Activated CD8-positive, alpha-beta memory T cell treated with anti-CD3 and anti-CD28 coated beads, Interleukin-2, amount 50 U/mL, for 4 hours (primary cell): ENCODE measurements around the gene NFASC.

Source experiments
- DNase-seq: peaks from one replicate; pipeline ENCODE4 v3.0.0-alpha.2; 2020

The NFASC gene

DNA sequence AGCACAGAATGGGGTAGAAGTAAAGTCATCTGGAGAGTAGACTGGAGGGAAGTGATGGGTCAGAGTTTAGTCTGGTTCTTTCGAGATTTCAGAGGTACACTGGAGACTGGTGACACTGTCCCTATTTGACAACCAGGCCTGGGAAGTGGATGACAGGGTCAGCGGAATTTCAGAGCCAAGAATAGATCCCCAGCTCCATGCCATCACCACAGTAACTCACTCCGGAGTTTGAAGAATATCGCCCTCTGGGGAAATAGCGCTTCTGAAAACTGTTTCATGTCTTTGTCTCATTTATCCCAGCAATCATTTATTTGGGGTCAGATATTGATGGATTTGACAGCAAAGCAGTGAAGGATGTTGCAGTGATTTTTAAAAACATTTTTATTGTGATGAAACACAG, 7.6 kb upstream of the NFASC start:
- DNase-seq: no peak

DNA sequence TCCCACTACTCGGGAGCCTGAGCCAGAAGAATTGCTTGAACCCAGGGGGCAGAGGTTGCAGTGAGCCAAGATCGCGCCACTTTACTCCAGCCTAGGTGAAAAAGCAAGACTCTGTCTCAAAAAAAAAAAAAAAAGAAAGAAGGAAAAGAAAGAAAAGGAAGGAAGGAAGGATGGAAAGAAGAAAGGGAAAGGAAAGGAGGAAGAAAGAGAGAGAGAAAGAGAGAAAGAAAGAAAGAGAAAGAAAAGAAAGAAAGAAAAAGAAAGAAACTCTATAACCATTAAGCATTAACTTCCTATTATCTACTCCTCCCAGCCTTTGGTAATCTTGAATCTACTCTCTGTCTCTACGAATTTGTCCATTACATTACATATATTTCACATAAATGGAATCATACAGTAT, 6.9 kb upstream of the NFASC start:
- DNase-seq: no peak

DNA sequence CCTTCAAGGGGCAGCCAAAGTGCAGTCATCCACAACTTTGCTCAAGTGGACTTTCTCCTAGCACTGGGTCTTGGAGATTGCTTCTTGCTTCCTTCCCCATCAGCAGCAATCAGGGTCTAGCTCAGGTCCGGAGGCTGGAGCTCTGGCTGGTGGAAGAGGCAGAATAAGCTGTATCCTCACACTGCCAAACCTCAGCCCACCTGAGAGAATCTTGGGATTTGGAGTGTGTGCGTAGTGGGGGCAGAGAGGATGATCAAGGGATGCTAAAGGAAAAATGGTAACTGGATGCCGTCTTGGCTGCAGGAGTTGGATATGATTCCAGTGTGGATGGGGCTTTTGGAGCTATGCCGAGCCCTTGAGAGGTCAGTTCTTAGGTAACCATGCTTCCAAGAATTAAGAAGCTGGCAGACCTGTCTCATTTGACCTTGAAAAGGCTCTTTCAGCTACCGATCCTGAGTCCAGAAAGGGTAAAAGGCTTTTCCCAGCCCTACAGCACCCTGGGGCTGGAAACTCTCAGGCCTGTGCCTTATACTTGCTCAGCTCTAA, 4.5 kb upstream of the NFASC start:
- no peak for DNase-seq

DNA sequence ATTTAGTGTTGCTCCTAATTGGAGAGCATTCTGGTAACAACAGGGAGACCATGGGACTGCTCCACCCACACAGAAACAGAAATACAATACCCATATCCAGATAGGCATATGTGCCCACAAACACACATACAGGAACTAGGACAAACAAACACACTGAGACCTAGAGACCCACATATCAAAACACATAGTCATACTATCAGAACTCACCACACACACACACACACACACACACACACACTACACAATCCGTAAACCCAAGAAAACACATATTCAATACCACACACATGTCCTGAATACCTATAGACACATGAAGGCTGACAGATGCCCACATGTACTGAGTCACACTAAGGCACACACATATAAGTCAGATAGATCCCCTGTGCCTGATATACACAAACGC, 3.5 kb upstream of the NFASC start:
- no peak for DNase-seq

DNA sequence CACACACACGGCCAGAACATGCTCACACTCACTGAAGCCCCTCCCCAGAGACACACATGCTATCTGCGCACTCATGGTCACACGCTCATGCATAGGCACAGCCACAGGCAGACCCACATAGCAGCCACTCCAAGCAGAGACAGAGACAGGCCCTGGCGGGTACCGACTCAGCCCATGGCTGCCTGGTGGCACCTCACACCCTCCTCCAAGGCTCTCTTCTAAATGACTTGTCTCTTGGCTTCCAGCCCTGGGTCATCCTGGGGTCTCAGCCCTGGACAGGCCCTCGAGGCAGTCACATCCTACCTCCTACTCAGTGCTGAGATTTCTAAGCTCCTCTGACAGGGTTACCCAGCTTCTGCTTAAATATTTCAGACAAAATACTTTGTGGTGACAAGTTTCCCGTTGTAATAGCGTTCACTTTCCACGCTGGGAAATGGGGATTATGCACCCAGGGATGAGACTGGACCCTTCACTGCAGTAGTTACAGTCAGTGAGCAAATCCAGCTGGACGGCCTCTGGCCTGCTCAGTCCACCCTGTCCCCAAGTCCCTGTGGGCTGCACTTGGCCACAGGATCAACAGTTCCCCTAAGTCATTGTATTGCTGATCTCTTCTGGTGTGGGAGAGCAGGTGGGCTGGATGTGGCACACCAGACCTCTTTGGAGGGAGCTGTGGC, 2.9 kb upstream of the NFASC start:
- DNase-seq: no peak

DNA sequence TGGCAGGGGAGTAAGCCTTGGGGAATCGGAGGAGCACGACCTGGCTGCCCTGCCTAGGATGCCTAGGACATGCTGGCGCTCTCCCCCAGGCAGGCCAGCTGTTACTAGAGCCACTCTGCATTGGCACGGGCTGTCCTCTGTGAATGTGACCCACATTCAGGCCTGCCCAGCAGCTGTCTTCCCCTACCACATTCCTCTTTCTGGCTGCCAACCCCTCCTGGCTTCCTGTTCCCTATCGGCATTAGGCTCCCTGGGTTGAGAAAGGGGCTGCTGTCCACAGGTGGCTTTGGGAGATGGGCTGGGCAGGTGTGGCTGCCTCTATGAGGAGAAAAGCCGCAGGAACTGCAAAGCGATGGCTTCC, 2.3 kb upstream of the NFASC start:
- DNase-seq: no peak

DNA sequence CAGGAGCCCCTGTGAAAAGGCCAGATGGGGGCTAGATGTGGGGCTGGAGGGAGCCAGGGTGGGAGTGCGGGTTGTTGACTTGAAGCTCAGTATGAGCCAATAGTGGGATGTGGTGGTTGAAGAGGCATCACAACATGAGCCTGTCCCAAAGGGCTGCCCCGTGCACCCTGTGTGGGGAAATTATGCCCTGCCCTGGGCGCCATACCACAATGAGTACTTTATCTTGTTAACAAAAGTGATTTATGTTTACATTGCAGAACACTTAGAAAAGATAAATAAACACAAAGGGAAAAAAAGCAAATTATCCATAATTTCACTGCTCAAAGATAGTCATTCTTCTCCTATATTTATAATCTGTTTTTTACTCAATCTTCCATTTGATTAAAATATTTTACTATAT, 1.6 kb upstream of the NFASC start:
- no peak for DNase-seq

DNA sequence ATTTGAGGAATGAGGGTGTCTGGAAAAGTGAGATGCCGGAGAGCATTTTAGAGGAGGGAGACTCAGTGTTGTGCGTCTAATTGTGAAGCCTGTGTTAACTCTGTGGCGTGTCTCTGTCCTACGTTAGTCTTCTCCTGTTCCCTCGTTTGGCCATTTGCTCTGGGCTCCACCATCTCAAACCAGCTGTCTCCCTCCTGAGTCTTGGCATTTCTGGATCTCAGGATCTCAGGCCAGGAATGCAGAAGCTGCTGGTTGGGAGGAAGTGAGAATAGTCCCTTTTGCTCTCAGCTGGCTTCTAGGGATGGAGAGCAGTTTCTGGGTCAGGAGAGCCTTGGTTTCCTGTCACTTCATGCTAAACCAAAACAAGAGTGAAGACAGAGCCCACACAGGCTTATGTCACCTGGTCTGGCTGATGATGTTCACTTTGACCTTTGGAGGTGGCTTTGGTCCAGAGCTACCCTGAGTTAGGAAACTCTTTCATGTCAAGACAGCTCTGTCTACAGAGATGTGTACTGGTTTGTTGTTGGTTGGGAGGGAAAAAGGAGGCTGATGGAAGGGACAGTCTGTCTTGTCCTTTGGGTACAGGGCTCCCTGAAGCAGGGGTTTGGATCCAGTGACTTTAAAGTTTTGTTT, 859 bp downstream of the NFASC start:
- no peak for DNase-seq

DNA sequence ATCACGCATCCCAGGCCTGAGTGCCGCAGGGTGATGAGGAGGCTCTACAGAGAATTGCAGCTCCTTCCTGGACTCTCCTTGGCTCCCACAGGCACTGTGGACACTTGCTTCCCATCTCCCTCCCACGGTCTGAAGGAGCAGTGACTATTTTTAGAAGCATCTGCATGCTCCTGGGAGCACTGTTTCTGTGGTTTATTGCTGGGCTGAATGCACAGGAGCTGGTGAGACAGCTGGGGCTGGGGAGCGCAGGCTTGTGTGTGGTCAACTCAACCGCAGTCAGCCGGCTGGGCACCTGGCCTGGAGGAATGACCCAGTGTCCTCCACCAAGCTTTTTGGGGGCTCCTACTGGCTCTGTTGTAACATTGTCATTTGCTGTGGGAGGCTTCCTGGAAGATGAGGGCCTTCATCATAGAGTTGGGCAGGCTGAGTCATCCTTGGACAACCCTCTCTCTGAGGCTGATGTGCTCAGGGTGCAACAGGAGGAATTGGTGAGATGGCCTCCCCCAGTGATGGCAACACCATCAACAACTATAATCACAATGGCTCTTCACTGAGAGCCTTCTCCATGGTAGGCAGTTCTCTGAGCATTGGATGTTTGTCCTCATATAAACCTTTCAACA, 1.7 kb downstream of the NFASC start:
- no peak for DNase-seq

DNA sequence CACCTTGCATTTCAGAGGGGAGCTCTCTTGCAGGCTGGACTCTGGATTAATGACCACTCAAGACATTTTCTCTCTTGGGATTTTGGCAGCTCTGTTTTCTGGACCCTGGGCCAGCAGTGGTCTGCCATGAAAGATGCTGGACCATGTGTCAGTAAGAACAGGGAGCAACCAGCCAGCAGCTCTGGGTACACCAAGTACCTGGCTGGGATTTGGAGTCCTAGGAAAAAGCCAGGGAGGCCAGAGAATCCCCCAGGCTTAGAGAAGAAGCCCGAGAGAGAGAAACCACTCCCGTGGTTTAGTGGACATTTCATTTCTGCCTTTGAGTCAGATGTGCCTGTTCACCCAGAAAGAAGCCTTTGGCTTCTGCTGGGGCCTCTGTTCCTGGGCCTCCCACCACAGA, 2.5 kb downstream of the NFASC start:
- DNase-seq: no peak

DNA sequence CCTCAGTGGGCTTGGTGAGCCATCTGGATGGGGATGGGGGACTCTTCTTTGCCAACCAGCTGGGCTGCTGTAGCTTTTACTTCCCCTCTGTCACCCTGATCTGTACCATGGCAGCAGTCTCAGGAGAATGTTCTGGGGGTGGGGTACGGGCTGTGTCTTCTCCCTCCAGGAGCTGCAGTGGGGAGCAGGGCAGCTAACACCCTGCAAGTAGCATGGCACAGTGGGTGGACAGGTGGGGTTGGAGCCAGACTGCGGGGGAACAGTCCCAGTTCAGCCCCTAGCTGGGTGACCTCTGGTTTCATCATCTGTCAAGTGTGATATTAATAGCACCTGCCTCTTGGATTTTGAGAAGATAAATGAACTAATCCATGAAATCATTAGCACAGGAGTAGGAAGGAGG, 3.1 kb downstream of the NFASC start:
- DNase-seq: no peak

DNA sequence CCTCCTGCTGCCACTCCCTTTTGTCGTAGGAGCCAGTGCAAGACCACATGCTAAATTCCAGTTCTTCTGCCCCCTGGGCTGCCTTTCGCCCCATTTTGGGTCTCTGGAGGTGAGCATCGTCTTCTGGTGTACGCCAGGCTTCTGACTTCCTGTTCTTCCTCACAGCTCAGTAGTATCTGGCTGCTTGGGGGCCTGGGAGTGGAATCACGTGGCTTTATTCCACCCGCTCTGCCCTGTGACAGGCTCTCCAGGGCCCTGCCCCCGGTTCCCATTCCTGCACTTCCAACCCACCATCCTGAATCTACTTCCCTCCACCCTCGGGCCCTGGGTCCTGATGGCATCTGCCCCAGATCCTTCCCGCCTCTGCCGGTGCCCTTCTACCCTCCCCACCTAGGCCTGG, 3.6 kb downstream of the NFASC start:
- no peak for DNase-seq

DNA sequence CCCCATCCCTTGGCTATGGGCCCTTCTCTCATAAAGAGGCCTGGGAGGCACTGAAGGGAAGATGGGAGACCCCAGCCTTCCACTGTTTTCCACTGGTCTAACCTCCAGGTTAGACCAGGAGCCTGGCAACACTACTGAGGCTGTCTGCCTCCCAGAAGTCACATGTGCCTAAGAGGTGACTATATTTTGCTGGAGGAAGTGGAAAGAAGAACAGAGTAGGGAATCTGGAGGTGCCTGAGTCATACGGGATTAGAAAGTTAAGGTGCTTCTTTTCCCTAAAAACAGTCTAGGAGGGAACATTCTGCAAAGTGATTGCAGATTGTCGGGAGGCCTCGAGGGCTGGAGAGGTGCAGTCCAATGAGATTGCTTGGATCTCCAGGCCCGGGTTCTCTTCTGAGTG, 4.6 kb downstream of the NFASC start:
- no peak for DNase-seq

DNA sequence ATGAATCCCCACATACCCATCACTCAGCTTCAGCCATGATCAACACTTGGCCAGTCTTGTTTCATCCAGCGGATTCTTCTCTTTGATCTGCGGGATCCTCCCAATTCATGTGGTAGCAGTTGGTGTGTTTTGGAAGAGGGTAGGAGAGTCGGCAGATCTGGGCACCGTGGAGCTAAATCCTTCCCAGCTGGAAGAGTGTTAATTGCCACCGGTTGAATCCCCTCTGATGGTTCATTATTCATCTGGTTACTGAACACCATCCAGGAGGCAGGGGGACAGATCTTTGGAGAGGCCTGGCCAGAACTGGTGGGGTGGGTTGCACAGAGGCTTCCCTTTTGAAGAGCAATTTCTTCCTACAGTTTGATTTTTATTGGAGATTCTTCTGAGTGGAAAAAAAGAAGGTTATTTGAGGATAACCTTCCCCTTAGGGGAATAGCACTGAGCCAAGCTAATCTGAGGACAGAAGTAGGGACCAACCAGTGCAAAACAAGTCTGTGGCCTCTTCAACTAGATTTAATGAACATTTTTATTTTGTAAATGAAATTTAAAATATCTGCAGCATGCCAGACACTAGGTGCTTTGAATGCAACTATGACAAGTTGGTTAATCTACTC, 8.1 kb downstream of the NFASC start:
- no peak for DNase-seq

DNA sequence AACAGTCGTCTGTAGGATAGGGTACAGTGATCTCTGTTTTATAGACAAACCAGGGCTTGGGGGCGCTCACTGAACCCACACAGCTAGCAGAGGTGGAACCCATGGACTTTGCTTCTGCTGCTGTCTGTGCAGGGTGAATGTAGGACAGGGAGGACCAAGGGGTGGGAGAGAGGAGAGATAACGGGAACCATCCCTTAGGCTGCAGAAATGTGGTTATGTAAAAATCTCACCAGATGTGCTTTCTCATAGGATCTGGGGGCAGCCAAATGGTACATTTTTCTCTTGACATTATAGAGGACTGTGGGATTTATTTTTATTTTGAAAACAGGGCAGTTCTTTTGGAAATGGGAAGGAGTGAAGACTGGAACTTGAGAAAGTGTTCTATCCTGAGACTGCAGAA, 8.7 kb downstream of the NFASC start:
- DNase-seq: no peak

DNA sequence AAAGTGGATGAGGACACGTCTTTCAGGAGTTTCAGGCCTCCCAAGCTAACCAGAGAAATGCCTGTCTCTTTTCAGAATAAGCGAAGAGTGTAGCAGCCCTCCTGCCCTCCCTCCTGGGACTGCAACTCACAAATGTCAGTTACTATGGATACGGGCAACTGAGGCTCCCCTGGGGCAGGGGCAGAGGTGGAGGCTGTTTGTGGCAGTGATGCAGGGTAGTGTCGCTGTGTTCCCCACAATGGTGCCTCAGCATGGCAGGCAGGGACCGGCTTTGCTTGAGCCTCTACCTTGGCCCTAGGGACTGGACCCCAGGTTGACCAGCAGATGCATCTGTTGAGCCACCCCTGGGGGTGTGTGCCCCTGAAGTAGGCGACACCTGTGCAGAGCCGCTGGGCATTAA, 10.2 kb downstream of the NFASC start:
- DNase-seq: no peak

DNA sequence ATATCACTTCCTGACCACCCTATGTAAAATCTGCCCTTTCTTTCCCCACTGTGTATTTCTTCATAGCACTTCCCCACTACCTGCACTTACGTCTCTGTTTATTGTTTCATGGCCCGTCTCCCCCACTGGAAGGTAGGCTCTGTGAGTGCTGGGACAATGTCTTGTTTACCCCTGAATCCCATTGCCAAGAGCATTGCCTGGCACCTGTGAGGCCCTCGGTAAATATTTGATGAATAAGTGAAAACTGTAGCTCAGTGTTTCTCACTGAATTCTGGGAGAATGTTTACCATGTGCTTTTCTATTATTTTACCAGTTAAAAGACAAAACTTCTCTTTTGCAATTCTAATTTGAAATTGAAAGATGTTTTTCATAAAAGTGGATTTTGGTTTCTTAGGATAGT, 11.8 kb downstream of the NFASC start:
- DNase-seq: no peak

DNA sequence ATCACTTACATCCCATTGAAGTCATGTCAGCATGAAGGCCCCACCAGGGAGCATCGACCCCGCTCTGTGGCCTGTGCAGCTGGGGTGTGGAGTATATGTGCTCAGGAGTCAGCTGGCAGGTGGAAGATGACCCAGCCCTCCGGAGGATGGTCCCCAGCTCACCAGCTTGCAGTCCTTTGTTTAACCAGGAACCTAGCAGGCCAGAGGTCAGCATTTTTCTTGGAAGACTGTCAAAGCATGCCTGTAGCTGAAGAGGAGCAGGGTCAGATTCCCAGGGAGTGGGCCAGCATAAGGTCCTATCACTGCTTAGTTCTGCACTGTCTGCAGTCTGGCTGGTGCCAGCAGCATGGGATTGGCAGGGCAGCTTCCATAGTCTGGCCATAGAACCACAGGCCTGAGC, 12.7 kb downstream of the NFASC start:
- DNase-seq: no peak

DNA sequence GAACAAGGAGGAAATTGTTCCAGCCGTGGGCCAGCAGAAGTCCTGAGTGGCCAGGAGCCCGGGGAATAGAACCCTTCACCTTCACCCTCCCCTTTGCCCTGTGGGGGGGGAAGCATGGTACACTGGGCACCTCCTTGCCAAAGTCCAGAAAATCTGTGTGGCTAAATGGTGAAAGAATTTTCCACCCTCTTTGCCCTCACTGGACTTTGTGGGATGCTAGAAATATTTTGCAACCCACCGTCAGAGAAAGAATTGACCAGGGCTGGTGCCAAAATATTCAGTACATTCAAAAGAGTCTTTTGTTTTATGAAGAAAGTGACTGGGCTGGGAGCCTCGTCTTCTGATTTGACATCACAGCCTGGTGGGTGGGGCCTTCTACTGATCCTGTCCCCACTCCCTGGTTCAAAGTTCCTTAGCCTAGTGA, 14.6 kb downstream of the NFASC start:
- no peak for DNase-seq

DNA sequence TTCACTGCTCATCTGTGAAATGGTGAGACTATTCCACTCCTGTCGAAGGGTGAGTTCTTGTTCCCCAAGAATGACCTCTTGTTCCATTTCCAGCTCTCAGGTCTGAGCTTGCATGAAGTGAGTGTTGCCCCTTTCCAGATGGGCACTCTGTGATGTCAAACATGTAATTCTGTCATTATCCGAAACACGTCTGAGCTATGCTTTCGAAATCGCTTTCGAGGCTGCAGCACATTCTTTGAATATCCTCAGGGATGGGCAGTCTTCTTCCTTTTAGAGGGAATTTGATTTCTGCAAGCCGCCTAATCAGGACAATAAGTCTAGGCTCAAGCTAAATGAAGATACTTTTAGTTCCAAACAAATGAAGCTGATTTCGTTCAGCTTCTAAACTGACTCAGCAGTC, 15.1 kb downstream of the NFASC start:
- no peak for DNase-seq

DNA sequence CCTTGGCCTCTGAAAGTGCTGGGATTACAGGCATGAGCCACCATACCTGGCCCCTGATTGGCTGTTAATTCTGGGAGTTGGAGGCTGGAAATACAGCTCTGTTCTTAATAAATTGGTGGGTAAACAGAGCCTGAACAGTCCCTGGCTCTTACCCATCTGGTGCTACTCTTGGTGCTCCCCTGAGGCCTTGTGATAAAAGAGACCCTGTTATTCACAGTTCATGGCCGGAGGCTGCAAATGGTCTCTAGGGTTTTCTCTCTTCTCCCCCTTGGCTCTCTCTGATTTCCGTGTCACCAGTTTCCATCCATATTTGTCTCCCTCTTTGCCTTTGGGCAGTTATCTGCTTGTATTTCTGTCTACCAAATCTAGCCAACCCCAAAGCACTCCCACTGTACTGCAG, 17.2 kb downstream of the NFASC start:
- DNase-seq: no peak

DNA sequence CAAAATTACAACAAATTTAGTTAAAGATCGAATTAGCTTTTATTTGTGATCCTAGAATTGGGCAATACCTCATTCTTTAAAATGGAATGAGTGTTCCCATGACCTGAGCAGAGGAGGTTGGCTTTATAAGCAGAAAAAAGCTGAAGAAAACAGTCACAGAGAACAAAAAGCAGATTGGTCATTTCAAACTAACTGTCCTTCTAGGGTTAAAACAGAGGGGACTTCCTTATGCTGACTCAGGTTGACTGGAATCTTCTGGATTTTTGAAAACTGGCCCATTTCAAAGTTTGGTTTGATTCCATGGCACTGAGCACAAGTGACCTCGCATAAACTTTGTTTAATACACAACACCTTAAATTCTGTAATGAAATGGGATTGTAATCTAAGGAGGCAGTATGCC, 17.6 kb downstream of the NFASC start:
- DNase-seq: no peak

DNA sequence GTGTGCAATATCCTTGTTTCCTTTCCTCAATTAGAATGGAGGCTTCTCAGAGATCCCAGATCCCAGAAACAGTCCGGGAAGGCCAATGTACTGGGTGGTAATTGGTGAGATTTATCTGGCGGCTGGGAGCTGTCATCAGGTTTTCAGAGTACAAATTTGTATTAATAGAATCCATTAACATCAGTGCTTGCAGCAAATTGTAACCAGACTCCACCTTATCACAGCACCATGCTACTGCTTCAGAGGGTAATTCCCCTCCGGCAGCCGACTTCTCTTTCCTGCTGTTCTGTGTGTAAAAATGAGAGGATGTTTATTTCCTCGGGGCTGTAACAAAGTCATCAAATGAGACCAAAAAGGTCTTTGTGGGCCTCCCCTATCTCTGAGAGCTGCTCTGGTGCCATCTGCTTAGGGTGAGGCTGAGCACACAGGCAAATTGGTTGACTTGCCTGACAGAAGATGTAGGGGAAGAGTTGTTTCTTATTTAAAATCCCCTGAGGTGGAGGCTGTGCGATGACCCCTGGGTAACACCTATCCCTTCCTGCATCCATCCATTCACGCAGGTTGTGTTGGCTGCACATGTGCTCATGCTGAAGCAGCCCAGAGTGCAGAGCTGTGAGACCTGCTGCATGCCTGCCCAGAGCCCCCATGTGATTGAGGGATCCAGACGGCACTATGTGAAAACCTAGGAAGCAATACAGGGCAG, 19.2 kb downstream of the NFASC start:
- no peak for DNase-seq

DNA sequence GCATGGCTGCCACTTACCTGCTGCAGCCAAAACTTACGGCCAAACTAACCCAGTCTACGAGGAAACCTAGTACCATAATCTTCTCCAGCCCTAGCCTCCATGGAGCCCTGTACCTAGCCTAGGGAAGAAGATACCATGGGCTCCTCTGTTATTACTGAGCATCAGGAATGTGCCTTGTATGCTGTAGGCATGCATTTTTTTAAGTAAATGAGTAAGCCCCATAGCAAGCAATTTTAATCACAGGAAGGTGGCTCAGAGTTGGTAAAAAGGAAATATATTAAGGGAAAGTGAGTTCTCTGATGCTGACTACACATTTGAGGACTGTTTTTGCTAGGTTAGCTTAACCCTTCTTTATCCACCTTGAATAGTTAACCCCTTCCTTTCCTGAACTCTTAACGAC, 21.2 kb downstream of the NFASC start:
- no peak for DNase-seq
